ENCODE data around the gene COX5B. TPM values are rescaled to one million over a fixed set of nuclear protein-coding genes. Genes with fewer than 3 reads are reported as not detected.

Gene COX5B
- total and polyA plus RNA-seq, 9 of the 15 experiments (the other 6 are each of a cell fraction or from before 2014, with no cell fraction given) = 154 to 1,424 (median 487) TPM

DNA sequence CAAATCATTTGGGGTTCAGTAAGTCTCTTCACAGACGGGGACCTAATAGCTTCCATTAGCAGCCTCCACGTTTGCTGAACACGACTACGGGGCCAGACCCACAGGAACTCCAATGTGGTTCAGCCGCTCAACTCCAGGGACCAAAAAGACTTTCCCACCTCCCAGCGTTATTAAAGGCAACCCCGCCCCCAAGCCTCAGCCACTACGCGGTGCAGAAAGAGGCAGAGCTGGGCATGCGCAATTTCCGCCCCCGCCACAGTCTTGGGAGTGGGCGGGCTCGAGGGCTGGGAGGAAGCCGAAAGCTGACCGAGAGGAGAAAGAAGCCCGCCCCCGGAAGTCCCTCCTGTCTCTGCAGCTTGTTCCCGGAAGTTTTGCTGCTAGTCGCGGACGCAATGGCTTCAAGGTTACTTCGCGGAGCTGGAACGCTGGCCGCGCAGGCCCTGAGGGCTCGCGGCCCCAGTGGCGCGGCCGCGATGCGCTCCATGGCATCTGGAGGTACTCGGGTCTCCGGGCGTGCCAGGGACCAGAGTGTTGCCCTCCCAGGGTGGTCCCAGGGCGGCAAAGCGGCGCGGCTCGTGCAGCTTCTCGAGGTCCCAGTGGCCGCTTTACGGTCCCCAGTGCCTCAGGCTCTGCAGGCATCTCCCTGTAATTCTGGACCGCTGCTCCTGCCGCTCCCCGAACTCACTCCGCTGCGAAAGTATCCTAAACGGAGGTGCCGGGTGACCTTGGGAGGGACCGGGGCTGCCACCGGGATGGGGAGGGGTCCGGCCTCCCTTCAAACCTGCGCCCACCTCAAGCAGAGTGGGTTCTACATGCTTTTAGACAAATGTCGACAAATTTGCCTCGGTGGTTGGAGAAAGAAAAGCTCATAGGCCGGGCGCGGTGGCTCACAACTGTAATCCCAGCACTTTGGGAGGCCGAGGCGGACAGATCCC lies at the start of gene COX5B (continued):
- TF ChIP-seq, protein P1, sequence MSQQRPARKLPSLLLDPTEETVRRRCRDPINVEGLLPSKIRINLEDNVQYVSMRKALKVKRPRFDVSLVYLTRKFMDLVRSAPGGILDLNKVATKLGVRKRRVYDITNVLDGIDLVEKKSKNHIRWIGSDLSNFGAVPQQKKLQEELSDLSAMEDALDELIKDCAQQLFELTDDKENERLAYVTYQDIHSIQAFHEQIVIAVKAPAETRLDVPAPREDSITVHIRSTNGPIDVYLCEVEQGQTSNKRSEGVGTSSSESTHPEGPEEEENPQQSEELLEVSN (IDR thresholded peaks at IDR 0.05; ENCODE audit: borderline replicate concordance in 1 of 2, extremely low read depth in 1 of 2, insufficient read depth in 1 of 2, insufficient read length in 1 of 2, low read depth in 1 of 2, low read length in 1 of 2, poor library complexity in 1 of 2, severe bottlenecking in 1 of 2) = peak in 1 of 2 experiments; percentile 68
- TF ChIP-seq KAT8 (IDR thresholded peaks at IDR 0.05; ENCODE audit: low read depth) (no peak), FUS (optimal IDR thresholded peaks at IDR 0.05; ENCODE audit: low read depth, low read length) (no peak), COPS2 (conservative IDR thresholded peaks at IDR 0.05) (no peak), KDM5B (IDR thresholded peaks at IDR 0.05; ENCODE audit: insufficient replicate concordance, low read depth, low read length) (peak; percentile 89), ARHGAP35 (IDR thresholded peaks at IDR 0.05; ENCODE audit: partially characterized antibody) (no peak), ZNF75A (CRISPR knock-in tag; IDR thresholded peaks at IDR 0.05) (peak; percentile 89), TAL1 (IDR thresholded peaks at IDR 0.05) (no peak), ZNF324 (CRISPR knock-in tag; IDR thresholded peaks at IDR 0.05) (no peak), CHD1 (IDR thresholded peaks at IDR 0.05; ENCODE audit: low read length) (peak; percentile 72), CBX3 (IDR thresholded peaks at IDR 0.05; ENCODE audit: borderline replicate concordance in 1 of 2, low read length in 2 of 2) (peak in 1 of 2 experiments; percentile 58; a peak in 1 of 3 replicates), SMARCB1 (IDR thresholded peaks at IDR 0.05; ENCODE audit: insufficient read length, low read depth) (no peak), GTF2A2 (tag; IDR thresholded peaks at IDR 0.05) (no peak), ELF2 (CRISPR knock-in tag; IDR thresholded peaks at IDR 0.05) (peak; percentile 88)
- TF ChIP-seq, protein P2, sequence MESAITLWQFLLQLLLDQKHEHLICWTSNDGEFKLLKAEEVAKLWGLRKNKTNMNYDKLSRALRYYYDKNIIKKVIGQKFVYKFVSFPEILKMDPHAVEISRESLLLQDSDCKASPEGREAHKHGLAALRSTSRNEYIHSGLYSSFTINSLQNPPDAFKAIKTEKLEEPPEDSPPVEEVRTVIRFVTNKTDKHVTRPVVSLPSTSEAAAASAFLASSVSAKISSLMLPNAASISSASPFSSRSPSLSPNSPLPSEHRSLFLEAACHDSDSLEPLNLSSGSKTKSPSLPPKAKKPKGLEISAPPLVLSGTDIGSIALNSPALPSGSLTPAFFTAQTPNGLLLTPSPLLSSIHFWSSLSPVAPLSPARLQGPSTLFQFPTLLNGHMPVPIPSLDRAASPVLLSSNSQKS (CRISPR knock-in tag; IDR thresholded peaks at IDR 0.05) = no peak
- TF ChIP-seq, protein P3, sequence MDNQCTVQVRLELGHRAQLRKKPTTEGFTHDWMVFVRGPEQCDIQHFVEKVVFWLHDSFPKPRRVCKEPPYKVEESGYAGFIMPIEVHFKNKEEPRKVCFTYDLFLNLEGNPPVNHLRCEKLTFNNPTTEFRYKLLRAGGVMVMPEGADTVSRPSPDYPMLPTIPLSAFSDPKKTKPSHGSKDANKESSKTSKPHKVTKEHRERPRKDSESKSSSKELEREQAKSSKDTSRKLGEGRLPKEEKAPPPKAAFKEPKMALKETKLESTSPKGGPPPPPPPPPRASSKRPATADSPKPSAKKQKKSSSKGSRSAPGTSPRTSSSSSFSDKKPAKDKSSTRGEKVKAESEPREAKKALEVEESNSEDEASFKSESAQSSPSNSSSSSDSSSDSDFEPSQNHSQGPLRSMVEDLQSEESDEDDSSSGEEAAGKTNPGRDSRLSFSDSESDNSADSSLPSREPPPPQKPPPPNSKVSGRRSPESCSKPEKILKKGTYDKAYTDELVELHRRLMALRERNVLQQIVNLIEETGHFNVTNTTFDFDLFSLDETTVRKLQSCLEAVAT (IDR thresholded peaks at IDR 0.05) = peak in 1 of 2 experiments; percentile 61; a peak in 1 of 4 replicates
- TF ChIP-seq, protein P4, sequence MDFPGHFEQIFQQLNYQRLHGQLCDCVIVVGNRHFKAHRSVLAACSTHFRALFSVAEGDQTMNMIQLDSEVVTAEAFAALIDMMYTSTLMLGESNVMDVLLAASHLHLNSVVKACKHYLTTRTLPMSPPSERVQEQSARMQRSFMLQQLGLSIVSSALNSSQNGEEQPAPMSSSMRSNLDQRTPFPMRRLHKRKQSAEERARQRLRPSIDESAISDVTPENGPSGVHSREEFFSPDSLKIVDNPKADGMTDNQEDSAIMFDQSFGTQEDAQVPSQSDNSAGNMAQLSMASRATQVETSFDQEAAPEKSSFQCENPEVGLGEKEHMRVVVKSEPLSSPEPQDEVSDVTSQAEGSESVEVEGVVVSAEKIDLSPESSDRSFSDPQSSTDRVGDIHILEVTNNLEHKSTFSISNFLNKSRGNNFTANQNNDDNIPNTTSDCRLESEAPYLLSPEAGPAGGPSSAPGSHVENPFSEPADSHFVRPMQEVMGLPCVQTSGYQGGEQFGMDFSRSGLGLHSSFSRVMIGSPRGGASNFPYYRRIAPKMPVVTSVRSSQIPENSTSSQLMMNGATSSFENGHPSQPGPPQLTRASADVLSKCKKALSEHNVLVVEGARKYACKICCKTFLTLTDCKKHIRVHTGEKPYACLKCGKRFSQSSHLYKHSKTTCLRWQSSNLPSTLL (IDR thresholded peaks at IDR 0.05) = no peak
- TF ChIP-seq, protein P5, sequence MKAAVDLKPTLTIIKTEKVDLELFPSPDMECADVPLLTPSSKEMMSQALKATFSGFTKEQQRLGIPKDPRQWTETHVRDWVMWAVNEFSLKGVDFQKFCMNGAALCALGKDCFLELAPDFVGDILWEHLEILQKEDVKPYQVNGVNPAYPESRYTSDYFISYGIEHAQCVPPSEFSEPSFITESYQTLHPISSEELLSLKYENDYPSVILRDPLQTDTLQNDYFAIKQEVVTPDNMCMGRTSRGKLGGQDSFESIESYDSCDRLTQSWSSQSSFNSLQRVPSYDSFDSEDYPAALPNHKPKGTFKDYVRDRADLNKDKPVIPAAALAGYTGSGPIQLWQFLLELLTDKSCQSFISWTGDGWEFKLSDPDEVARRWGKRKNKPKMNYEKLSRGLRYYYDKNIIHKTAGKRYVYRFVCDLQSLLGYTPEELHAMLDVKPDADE (conservative IDR thresholded peaks at IDR 0.05; ENCODE audit: control insufficient read depth, low read depth, low read length) = peak; percentile 79; the same call in 1 of the 2 replicates

All from K562 (cell line).